SK-N-SH (cell line): ENCODE results near the gene LSG1. TPM values are rescaled to one million over a fixed set of nuclear protein-coding genes. Genes with fewer than 3 reads are reported as not detected.
A peak's percentile ranks its signal among the peaks of the same experiment; 100 is the strongest.

Source experiments
- CTCF ChIP-seq: fragments of 200-600 bp; sonication (generic); IDR thresholded peaks from 2 replicates; pipeline ENCODE4 v1.6.1; 2017; ENCODE audit warnings: antibody characterized with exemption, mild to moderate bottlenecking, moderate library complexity
- ELF1 ChIP-seq: IDR thresholded peaks from 2 replicates; pipeline ENCODE4 v1.4.0; 2012
- EP300 ChIP-seq, 2 experiments: IDR thresholded peaks; 2 replicates each; pipeline versions ENCODE4 v1.4.0 to v1.6.1; 2012; ENCODE audit warnings: borderline replicate concordance in 1 of 2, low read depth in 1 of 2, low read length in 1 of 2
- MXI1 ChIP-seq: IDR thresholded peaks from 2 replicates; pipeline ENCODE4 v1.6.1; 2012; ENCODE audit warnings: mild to moderate bottlenecking, low read depth, low read length, improper control_type of control experiment
- NFIC ChIP-seq: IDR thresholded peaks from 2 replicates; pipeline ENCODE4 v1.4.0; 2012; ENCODE audit warnings: borderline replicate concordance
- NRF1 ChIP-seq: IDR thresholded peaks from 2 replicates; pipeline ENCODE4 v1.6.1; 2012; ENCODE audit warnings: low read depth, mild to moderate bottlenecking, low read length
- REST ChIP-seq: IDR thresholded peaks from 2 replicates; pipeline ENCODE4 v1.6.1; 2012; ENCODE audit warnings: mild to moderate bottlenecking, low read depth, low read length, moderate library complexity
- SIN3A ChIP-seq: IDR thresholded peaks from 2 replicates; pipeline ENCODE4 v1.6.1; 2012; ENCODE audit warnings: low read depth, mild to moderate bottlenecking, low read length, moderate library complexity, borderline replicate concordance
- TAF1 ChIP-seq: IDR thresholded peaks from 2 replicates; pipeline ENCODE4 v1.6.1; 2012; ENCODE audit warnings: low read depth, mild to moderate bottlenecking, low read length, moderate library complexity, borderline replicate concordance
- TEAD4 ChIP-seq: IDR thresholded peaks from 2 replicates; pipeline ENCODE4 v1.4.0; 2012; ENCODE audit warnings: mild to moderate bottlenecking, borderline replicate concordance; ENCODE audit not compliant: insufficient read depth
- USF1 ChIP-seq: IDR thresholded peaks from 2 replicates; pipeline ENCODE4 v1.4.0; 2012; ENCODE audit warnings: low read depth, borderline replicate concordance
- ZBTB33 ChIP-seq: IDR thresholded peaks from 2 replicates; pipeline ENCODE4 v1.4.0; 2012; ENCODE audit warnings: low read depth, borderline replicate concordance
- polyA plus RNA-seq, 3 experiments: library from polyadenylated mRNA; depleted of rRNA; stranded (reverse); fragments of >200 nt; gene quantifications; 2 replicates each; pipeline ENCODE4 v1.2.3, GENCODE V29; 2012

LSG1 gene
- polyA plus RNA-seq, 1 of the 3 experiments (the other 2 are of a cell fraction), result 35.1 TPM

GRCh38 chr3:194633349-194634004 lies 38.5 kb downstream of the LSG1 start, which contains the start of gene TMEM44 (continued):
- TF ChIP-seq ZBTB33, result no peak
- peak; percentile 40; the same call in 1 of the 2 replicates for TF ChIP-seq NRF1
- TF ChIP-seq MXI1, result peak; percentile 85
- TF ChIP-seq CTCF, result peak; percentile 62
- no peak for TF ChIP-seq TEAD4
- TF ChIP-seq REST, result no peak
- no peak for TF ChIP-seq NFIC
- TF ChIP-seq ELF1, result no peak; the same call in 1 of the 2 replicates
- no peak; a peak in 1 of 4 replicates for TF ChIP-seq EP300 (IDR thresholded peaks at IDR 0.05; ENCODE audit: borderline replicate concordance in 1 of 2, low read depth in 1 of 2, low read length in 1 of 2)
- no peak; the same call in 1 of the 2 replicates for TF ChIP-seq TAF1
- no peak for TF ChIP-seq USF1
- TF ChIP-seq SIN3A, result peak; percentile 83; the same call in 1 of the 2 replicates
